Subcutaneous abdominal adipose tissue (tissue), 5 donors: ENCODE results near the gene BRSK1.
A peak's percentile ranks its signal among the peaks of the same experiment; 100 is the strongest.

ENCODE experiments used
- H3K27ac ChIP-seq: one replicate; pipeline ENCODE4 v1.7.0; 2013; ENCODE audit warnings: low read depth, mild to moderate bottlenecking, inconsistent platforms, low read length, moderate library complexity
- H3K27me3 ChIP-seq, 5 donors: one replicate each; pipeline ENCODE4 v1.7.0; 2013; ENCODE audit warnings: low read length in 5 of 5, inconsistent platforms in 1 of 5; ENCODE audit not compliant: control insufficient read depth in 5 of 5, insufficient read depth in 4 of 5
- H3K36me3 ChIP-seq, 5 donors: one replicate each; pipeline ENCODE4 v1.7.0; 2013; ENCODE audit warnings: low read length in 5 of 5; ENCODE audit not compliant: control insufficient read depth in 5 of 5, insufficient read depth in 5 of 5
- H3K4me1 ChIP-seq, 5 donors: one replicate each; pipeline ENCODE4 v1.7.0; 2013; ENCODE audit warnings: low read length in 5 of 5, mild to moderate bottlenecking in 3 of 5, moderate library complexity in 1 of 5; ENCODE audit not compliant: control insufficient read depth in 5 of 5, insufficient read depth in 5 of 5
- H3K4me3 ChIP-seq, 5 donors: one replicate each; pipeline ENCODE4 v1.7.0; 2013; ENCODE audit warnings: low read length in 5 of 5, low read depth in 1 of 5
- H3K9ac ChIP-seq, 5 donors: one replicate each; pipeline ENCODE4 v1.7.0; 2013; ENCODE audit warnings: low read length in 5 of 5, mild to moderate bottlenecking in 4 of 5, moderate library complexity in 3 of 5
- H3K9me3 ChIP-seq, 5 donors: one replicate each; pipeline ENCODE4 v1.7.0; 2013; ENCODE audit warnings: low read length in 5 of 5; ENCODE audit not compliant: control insufficient read depth in 5 of 5
- donor health status: healthy.
- donor health status: healthy.
- donor health status: healthy.
- donor health status: healthy.
- donor health status: healthy.

BRSK1 gene

DNA sequence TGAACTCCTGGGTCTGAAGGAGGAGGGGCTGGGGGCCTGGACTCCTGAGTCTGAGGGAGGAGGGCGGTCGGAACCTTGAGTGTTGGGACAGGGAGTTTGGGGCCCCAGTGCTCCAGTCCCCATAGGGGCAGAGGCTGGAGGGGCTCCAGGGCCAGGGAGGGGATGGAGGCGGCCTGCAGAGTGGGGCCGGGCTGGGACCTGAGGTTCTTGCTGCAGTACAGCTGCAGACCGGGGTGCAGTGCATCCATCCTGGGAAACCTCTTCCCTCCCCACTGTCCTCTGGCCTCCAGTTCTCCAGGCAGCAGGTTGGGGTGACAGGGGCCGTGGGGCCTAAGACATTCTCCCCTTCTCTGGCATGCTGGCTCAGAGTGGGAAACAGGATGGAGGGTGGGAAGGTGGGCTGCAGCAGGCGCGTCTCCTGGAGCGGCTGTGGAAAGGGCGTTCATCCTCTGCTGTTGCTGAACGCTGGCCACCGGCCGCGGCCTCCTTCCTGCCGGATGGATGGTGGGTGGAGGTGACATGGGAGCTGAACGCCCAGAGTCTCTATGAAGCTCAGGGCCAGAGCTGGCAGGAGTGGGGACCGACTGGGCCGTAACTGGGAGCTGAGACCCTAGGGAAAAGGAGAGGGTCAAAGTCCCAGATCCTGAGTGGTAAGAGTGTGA is 1.6 kb downstream of the BRSK1 start:
- Histone ChIP-seq H3K9ac (no peak overlapping the region), H3K27ac (no peak overlapping the region), H3K4me3 (no peak overlapping the region)

GRCh38 chr19:55287361-55288079 is 3.7 kb downstream of the BRSK1 start:
- Histone ChIP-seq H3K9me3 (no peaks in the 10 kb centered on the region), H3K27me3 (peaks cover 8 to 22% (median 14%) of the 10 kb centered on the region in 5 donors), H3K9ac (no peak overlapping the region), H3K4me3 (no peak overlapping the region), H3K4me1 (no peaks in the 10 kb centered on the region), H3K36me3 (no peaks in the 10 kb centered on the region), H3K27ac (no peak overlapping the region)

More for the DNA sequence above, 1.6 kb downstream of the BRSK1 start:
- Histone ChIP-seq H3K4me1 (peaks cover 0 to 9% (median 5%) of the 10 kb centered on the region in 5 donors), H3K9me3 (no peaks in the 10 kb centered on the region), H3K27me3 (peaks cover 8 to 22% (median 14%) of the 10 kb centered on the region in 5 donors), H3K36me3 (no peaks in the 10 kb centered on the region)

DNA sequence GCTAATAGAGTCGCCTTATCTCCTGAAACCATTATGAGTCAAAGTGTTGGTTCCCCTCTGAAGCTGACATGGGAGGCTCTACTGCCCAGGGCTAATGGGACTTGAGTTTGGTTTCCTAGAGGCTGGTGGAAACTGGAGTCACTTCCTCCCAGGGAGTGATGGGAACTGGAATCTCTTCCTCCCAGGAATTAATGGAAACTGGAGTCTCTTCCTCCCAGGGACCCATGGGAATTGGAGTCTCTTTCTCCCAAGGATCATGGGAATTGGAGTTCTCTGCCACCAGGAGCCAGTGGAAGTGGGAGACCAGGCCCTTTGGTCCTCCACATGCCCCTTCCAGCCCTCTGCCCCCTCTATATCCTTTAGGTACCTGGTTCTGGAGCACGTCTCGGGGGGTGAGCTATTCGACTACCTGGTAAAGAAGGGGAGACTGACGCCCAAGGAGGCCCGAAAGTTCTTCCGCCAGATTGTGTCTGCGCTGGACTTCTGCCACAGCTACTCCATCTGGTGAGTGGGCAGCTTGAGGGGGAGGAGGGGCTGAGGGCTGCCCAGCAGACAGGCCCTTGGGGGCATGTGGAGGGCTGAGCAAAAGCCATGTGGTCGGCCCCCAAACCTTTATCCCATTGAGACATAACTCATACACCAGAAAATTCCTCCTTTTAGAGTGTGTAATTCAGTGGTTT is 5.5 kb downstream of the BRSK1 start:
- no peak overlapping the region for H3K27ac ChIP-seq
- no peaks in the 10 kb centered on the region for H3K36me3 ChIP-seq
- H3K4me3 ChIP-seq, result no peak overlapping the region
- H3K27me3 ChIP-seq, result peaks cover 0 to 14% (median 5%) of the 10 kb centered on the region in 5 donors
- no peaks in the 10 kb centered on the region for H3K9me3 ChIP-seq
- no peaks in the 10 kb centered on the region for H3K4me1 ChIP-seq
- H3K9ac ChIP-seq, result no peak overlapping the region

GRCh38 chr19:55297267-55297666 is 13.5 kb downstream of the BRSK1 start:
- H3K9me3 ChIP-seq, result no peaks in the 10 kb centered on the region
- H3K27me3 ChIP-seq, result peaks cover 0 to 6% (median 0%) of the 10 kb centered on the region in 5 donors
- no peaks in the 10 kb centered on the region for H3K36me3 ChIP-seq
- H3K4me3 ChIP-seq, result no peak overlapping the region
- no peak overlapping the region for H3K27ac ChIP-seq
- peaks cover 0 to 11% (median 9%) of the 10 kb centered on the region in 5 donors for H3K4me1 ChIP-seq
- peak overlapping the region in 1 of 5 donors; percentile 30 for H3K9ac ChIP-seq

GRCh38 chr19:55299991-55300390 is 16.2 kb downstream of the BRSK1 start:
- H3K27me3 ChIP-seq, result peaks cover 0 to 6% (median 0%) of the 10 kb centered on the region in 5 donors
- peaks cover 0 to 11% (median 9%) of the 10 kb centered on the region in 5 donors for H3K4me1 ChIP-seq
- no peak overlapping the region for H3K27ac ChIP-seq
- H3K36me3 ChIP-seq, result no peaks in the 10 kb centered on the region
- H3K9me3 ChIP-seq, result no peaks in the 10 kb centered on the region
- no peak overlapping the region for H3K9ac ChIP-seq
- H3K4me3 ChIP-seq, result no peak overlapping the region

GRCh38 chr19:55300886-55301458 is 17.2 kb downstream of the BRSK1 start:
- peaks cover 0 to 6% (median 0%) of the 10 kb centered on the region in 5 donors for H3K27me3 ChIP-seq
- peak overlapping the region in 1 of 5 donors; percentile 50 for H3K4me3 ChIP-seq
- H3K4me1 ChIP-seq, result peaks cover 0 to 11% (median 9%) of the 10 kb centered on the region in 5 donors
- no peaks in the 10 kb centered on the region for H3K9me3 ChIP-seq
- no peak overlapping the region for H3K9ac ChIP-seq
- H3K36me3 ChIP-seq, result no peaks in the 10 kb centered on the region
- H3K27ac ChIP-seq, result no peak overlapping the region

DNA sequence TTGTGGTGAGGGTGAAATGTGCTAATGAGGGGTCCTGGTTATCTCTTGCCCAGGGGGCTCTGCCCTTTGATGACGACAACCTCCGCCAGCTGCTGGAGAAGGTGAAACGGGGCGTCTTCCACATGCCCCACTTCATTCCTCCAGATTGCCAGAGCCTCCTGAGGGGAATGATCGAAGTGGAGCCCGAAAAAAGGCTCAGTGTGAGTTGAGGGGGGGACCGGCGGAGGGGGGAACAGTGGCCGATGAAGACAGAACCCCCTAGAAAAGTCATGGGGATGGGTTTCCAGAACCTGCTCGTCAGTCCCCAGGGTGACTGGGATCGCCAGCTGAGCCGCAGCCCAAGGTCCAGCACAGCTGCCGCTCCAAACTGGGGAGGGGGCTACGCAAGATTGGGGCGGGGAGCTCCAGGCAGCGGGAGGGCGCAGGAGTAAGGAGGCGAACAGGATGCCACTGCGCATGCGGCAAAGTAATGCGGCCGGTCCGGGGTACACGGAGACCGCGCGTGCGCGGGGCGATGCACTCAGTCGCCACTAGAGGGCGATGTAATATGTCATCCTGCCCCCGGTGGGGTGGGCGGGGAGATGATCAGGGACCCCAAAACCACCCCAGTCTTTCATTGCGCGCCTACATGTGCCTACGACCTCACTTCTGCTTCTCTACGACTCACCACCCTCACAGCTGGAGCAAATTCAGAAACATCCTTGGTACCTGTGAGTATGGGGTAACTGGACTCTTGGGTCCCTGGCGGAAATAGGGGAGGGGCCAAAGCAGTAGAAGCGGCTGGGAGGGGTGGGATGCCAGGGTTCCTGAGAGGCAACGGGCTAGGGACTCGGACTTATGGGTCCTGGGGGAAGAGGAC is 17.9 kb downstream of the BRSK1 start:
- Histone ChIP-seq H3K4me3 (peak overlapping the region; percentile 47 to 61 (median 53)), H3K36me3 (no peaks in the 10 kb centered on the region), H3K27ac (no peak overlapping the region), H3K27me3 (peaks cover 0 to 6% (median 0%) of the 10 kb centered on the region in 5 donors), H3K9me3 (no peaks in the 10 kb centered on the region), H3K9ac (peak overlapping the region in 2 of 5 donors; percentile 39 to 63), H3K4me1 (peaks cover 0 to 11% (median 9%) of the 10 kb centered on the region in 5 donors)

DNA sequence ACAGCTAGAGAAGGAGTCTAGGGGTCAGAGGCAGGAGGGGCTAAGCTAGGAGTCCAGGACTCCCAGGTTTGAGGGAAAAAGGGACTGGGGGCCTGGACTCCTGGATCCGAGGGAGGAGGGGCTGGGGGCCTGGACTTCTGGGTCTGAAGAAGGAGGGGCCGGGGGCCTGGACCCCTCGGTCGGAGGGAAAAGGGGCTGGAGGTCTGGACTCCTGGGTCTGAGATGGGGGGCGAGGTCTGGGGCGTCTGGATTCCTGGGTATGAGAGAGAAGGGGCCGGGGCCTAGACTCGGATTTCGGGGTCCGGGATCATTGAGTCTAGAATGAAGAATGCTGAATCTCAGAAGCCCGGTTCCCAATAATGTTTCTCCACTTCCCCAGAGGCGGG is 18.5 kb downstream of the BRSK1 start:
- peaks cover 0 to 11% (median 9%) of the 10 kb centered on the region in 5 donors for H3K4me1 ChIP-seq
- H3K9me3 ChIP-seq, result no peaks in the 10 kb centered on the region
- no peak overlapping the region for H3K27ac ChIP-seq
- peaks cover 0 to 6% (median 0%) of the 10 kb centered on the region in 5 donors for H3K27me3 ChIP-seq
- H3K4me3 ChIP-seq, result peak overlapping the region in 3 of 5 donors; percentile 47 to 53 (median 48)
- H3K9ac ChIP-seq, result no peak overlapping the region
- no peaks in the 10 kb centered on the region for H3K36me3 ChIP-seq

- H3K4me1 ChIP-seq, result peaks cover 0 to 11% (median 9%) of the 10 kb centered on the region in 5 donors
- no peak overlapping the region for H3K4me3 ChIP-seq
- H3K9me3 ChIP-seq, result no peaks in the 10 kb centered on the region
- no peaks in the 10 kb centered on the region for H3K36me3 ChIP-seq
- no peak overlapping the region for H3K27ac ChIP-seq
- H3K9ac ChIP-seq, result no peak overlapping the region
- H3K27me3 ChIP-seq, result peaks cover 0 to 6% (median 0%) of the 10 kb centered on the region in 5 donors
Measured at GRCh38 chr19:55303477-55303876, 19.7 kb downstream of the BRSK1 start.
